Stimulated activated CD4-positive, alpha-beta T cell treated with anti-CD3 and anti-CD28 coated beads, Interleukin-2, amount 100 ng/mL, for 48 hours (primary cell): ENCODE data around the gene HSP90AB1.

Experiments used
- DNase-seq, 2 donors: peaks; one replicate each; pipeline ENCODE4 v3.0.0-alpha.2; 2020

Gene HSP90AB1

GRCh38 chr6:44269921-44270525 is 23.1 kb downstream of the HSP90AB1 start, which contains the start of gene TMEM151B:
TSS of gene TMEM151B (plus strand) at chr6:44270450. CDS start at chr6:44270743, 293 bp downstream.
- DNase-seq, result no peak

- DNase-seq, result no peak
Observed at GRCh38 chr6:44270526-44271405, 23.9 kb downstream of the HSP90AB1 start.

GRCh38 chr6:44271406-44271723 is 24.5 kb downstream of the HSP90AB1 start:
- no peak for DNase-seq

GRCh38 chr6:44271914-44272313 is 25.0 kb downstream of the HSP90AB1 start:
- DNase-seq, result no peak

GRCh38 chr6:44272529-44272928 is 25.6 kb downstream of the HSP90AB1 start:
- no peak for DNase-seq

- no peak for DNase-seq
Observed at GRCh38 chr6:44272999-44273566, 26.2 kb downstream of the HSP90AB1 start.

GRCh38 chr6:44273617-44274016 is 26.7 kb downstream of the HSP90AB1 start:
- no peak for DNase-seq

GRCh38 chr6:44275271-44275748 is 28.4 kb downstream of the HSP90AB1 start:
- no peak for DNase-seq

- DNase-seq, result no peak
Observed at GRCh38 chr6:44275749-44276648, 29.1 kb downstream of the HSP90AB1 start.

GRCh38 chr6:44276667-44277640 is 30.1 kb downstream of the HSP90AB1 start:
- DNase-seq, result no peak

GRCh38 chr6:44277763-44278162 is 30.9 kb downstream of the HSP90AB1 start:
- DNase-seq, result no peak

- no peak for DNase-seq
Observed at GRCh38 chr6:44278315-44278714, 31.4 kb downstream of the HSP90AB1 start.

- no peak for DNase-seq
Observed at GRCh38 chr6:44278774-44279697, 32.1 kb downstream of the HSP90AB1 start.

GRCh38 chr6:44284121-44284520 is 37.2 kb downstream of the HSP90AB1 start:
- no peak for DNase-seq

- DNase-seq, result no peak
Observed at GRCh38 chr6:44284867-44285266, 38.0 kb downstream of the HSP90AB1 start.

GRCh38 chr6:44285552-44286284 is 38.8 kb downstream of the HSP90AB1 start:
- DNase-seq, result no peak

GRCh38 chr6:44286285-44286565 is 39.3 kb downstream of the HSP90AB1 start:
- DNase-seq, result no peak

GRCh38 chr6:44286747-44287146 is 39.8 kb downstream of the HSP90AB1 start:
- DNase-seq, result no peak

GRCh38 chr6:44289726-44290260 is 42.9 kb downstream of the HSP90AB1 start:
- DNase-seq, result no peak

GRCh38 chr6:44291841-44292240 is 44.9 kb downstream of the HSP90AB1 start:
- DNase-seq, result no peak
